ENCODE results near the gene POU2F3. TPM values are rescaled to one million over a fixed set of nuclear protein-coding genes. Genes with fewer than 3 reads are reported as not detected.
A peak's percentile ranks its signal among the peaks of the same experiment; 100 is the strongest.

The POU2F3 gene
- total RNA-seq, 4 donors from 2014 or later: 0.22 TPM; not detected in 3

DNA sequence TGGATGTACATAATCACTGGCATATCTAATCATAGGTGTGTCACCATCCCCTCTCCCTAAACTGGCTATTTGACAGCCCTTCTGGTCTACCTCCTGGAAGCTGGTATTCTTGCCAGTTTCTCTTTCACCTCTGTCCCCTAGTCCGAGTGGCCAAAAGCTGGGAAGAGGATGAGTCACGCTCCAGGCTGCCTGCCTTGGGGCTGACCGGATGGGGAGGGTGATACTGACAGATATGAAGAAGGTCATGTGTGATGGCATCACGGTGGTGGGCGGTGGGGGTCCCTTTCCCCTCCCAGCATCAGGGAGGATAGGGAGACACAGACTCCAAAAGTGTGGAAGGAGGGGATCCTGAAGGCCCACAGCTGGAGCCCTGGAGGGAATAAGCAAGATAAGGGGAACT lies 24.3 kb upstream of the POU2F3 start:
- no peak overlapping the region for H3K4me3 ChIP-seq
- H3K4me1 ChIP-seq: peaks cover 0 to 87% (median 65%) of the 10 kb centered on the region in 4 donors
- H3K27ac ChIP-seq: peak overlapping the region; percentile 70 to 92 (median 84)
- DNase-seq (ENCODE audit: low spot score in 2 of 2): peak in 1 of 2 donors; percentile 66
- TF ChIP-seq, protein P1, sequence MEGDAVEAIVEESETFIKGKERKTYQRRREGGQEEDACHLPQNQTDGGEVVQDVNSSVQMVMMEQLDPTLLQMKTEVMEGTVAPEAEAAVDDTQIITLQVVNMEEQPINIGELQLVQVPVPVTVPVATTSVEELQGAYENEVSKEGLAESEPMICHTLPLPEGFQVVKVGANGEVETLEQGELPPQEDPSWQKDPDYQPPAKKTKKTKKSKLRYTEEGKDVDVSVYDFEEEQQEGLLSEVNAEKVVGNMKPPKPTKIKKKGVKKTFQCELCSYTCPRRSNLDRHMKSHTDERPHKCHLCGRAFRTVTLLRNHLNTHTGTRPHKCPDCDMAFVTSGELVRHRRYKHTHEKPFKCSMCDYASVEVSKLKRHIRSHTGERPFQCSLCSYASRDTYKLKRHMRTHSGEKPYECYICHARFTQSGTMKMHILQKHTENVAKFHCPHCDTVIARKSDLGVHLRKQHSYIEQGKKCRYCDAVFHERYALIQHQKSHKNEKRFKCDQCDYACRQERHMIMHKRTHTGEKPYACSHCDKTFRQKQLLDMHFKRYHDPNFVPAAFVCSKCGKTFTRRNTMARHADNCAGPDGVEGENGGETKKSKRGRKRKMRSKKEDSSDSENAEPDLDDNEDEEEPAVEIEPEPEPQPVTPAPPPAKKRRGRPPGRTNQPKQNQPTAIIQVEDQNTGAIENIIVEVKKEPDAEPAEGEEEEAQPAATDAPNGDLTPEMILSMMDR (IDR thresholded peaks at IDR 0.05): no peak
- no peak for TF ChIP-seq POLR2A (IDR thresholded peaks at IDR 0.05)
- peak in 1 of 2 donors; percentile 42 for TF ChIP-seq EP300 (IDR thresholded peaks at IDR 0.05)
- peaks cover 0 to 10% (median 0%) of the 10 kb centered on the region in 3 donors for H3K36me3 ChIP-seq
- H3K9me3 ChIP-seq: no peaks in the 10 kb centered on the region
- H3K27me3 ChIP-seq: no peaks in the 10 kb centered on the region
- 23 to 38% methylated on average over 5 of the region's 5 CpGs for WGBS, 2 donors

- Histone ChIP-seq H3K27me3 (no peaks in the 10 kb centered on the region), H3K27ac (peak overlapping the region; percentile 70 to 92 (median 84)), H3K9me3 (no peaks in the 10 kb centered on the region), H3K4me3 (no peak overlapping the region), H3K36me3 (peaks cover 0 to 10% (median 0%) of the 10 kb centered on the region in 3 donors), H3K4me1 (peaks cover 0 to 96% (median 75%) of the 10 kb centered on the region in 4 donors)
- no peak for DNase-seq (ENCODE audit: low spot score in 2 of 2)
- WGBS, 2 donors: 54 to 67% methylated on average over 8 of the region's 8 CpGs
- TF ChIP-seq EP300 (IDR thresholded peaks at IDR 0.05) (no peak), POLR2A (IDR thresholded peaks at IDR 0.05) (no peak)
- TF ChIP-seq, protein P1 (IDR thresholded peaks at IDR 0.05): no peak
Measured at GRCh38 chr11:120216426-120217102, 23.4 kb upstream of the POU2F3 start.

DNA sequence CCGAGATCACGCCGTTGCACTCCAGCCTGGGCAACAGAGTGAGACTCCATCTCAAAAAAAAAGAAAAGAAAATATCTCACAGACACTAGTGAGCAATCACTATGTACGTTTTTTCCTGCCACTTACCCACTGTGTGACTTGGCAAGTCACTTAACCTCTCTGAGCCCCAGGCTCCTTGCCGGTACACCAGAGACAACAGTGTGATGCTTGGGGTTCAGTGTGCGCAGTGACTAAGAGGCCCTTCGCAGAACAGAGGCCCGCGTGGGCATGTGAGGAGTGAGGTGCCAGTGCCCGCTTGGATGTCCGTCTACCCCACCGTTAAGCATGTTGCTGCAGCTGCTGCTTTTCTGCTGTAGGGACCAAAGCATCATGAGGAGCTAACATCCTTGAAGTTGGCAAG lies 22.4 kb upstream of the POU2F3 start:
- H3K4me1 ChIP-seq: peaks cover 0 to 100% (median 80%) of the 10 kb centered on the region in 4 donors
- H3K27ac ChIP-seq: peak overlapping the region; percentile 74 to 92 (median 84)
- 44% methylated on average over 12 of the region's 12 CpGs for WGBS, 2 donors
- H3K9me3 ChIP-seq: no peaks in the 10 kb centered on the region
- H3K27me3 ChIP-seq: no peaks in the 10 kb centered on the region
- H3K36me3 ChIP-seq: peaks cover 0 to 10% (median 0%) of the 10 kb centered on the region in 3 donors
- no peak for DNase-seq (ENCODE audit: low spot score in 2 of 2)
- no peak overlapping the region for H3K4me3 ChIP-seq
- TF ChIP-seq, protein P1 (IDR thresholded peaks at IDR 0.05): peak in 1 of 5 experiments; percentile 9
- TF ChIP-seq POLR2A (IDR thresholded peaks at IDR 0.05): no peak

- Histone ChIP-seq H3K36me3 (peaks cover 0 to 10% (median 0%) of the 10 kb centered on the region in 3 donors), H3K4me1 (peaks cover 0 to 100% (median 80%) of the 10 kb centered on the region in 4 donors), H3K27ac (peak overlapping the region; percentile 74 to 92 (median 84)), H3K9me3 (no peaks in the 10 kb centered on the region), H3K4me3 (no peak overlapping the region), H3K27me3 (no peaks in the 10 kb centered on the region)
- DNase-seq (ENCODE audit: low spot score in 2 of 2): peak in 1 of 2 donors; percentile 23
- WGBS, 2 donors: 27 to 34% methylated on average over 10 to 11 of the region's 12 CpGs
- peak in 1 of 2 donors; percentile 77 for TF ChIP-seq EP300 (IDR thresholded peaks at IDR 0.05)
- TF ChIP-seq, protein P1 (IDR thresholded peaks at IDR 0.05): no peak
Measured at GRCh38 chr11:120217941-120218694, 21.8 kb upstream of the POU2F3 start.

GRCh38 chr11:120218695-120219033 lies 21.3 kb upstream of the POU2F3 start:
- Histone ChIP-seq H3K36me3 (peaks cover 0 to 10% (median 0%) of the 10 kb centered on the region in 3 donors), H3K27ac (peak overlapping the region; percentile 74 to 92 (median 84)), H3K9me3 (no peaks in the 10 kb centered on the region), H3K27me3 (no peaks in the 10 kb centered on the region), H3K4me3 (no peak overlapping the region), H3K4me1 (peaks cover 0 to 100% (median 80%) of the 10 kb centered on the region in 4 donors)
- WGBS, 2 donors: 37 to 44% methylated on average over 10 of the region's 10 CpGs
- DNase-seq (ENCODE audit: low spot score in 2 of 2): no peak
- TF ChIP-seq, protein P1 (IDR thresholded peaks at IDR 0.05): no peak
- TF ChIP-seq POLR2A (IDR thresholded peaks at IDR 0.05) (no peak), EP300 (IDR thresholded peaks at IDR 0.05) (no peak)
